ENCODE results near the gene ZMIZ1.

ZMIZ1 gene

GRCh38 chr10:79223091-79224048 is 154.6 kb downstream of the ZMIZ1 start:
- peak; percentile 61 for DNase-seq (ENCODE audit: low read depth)
- TF ChIP-seq, protein P1, sequence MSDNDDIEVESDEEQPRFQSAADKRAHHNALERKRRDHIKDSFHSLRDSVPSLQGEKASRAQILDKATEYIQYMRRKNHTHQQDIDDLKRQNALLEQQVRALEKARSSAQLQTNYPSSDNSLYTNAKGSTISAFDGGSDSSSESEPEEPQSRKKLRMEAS (IDR thresholded peaks at IDR 0.05; ENCODE audit: low read depth, low read length), result no peak; the same call in 1 of the 2 replicates
- TF ChIP-seq POLR2A (IDR thresholded peaks at IDR 0.05; ENCODE audit: extremely low read depth, insufficient read length), result no peak
- TF ChIP-seq MYC (IDR thresholded peaks at IDR 0.05; ENCODE audit: low read depth, low read length), result no peak
- TF ChIP-seq, protein P2, sequence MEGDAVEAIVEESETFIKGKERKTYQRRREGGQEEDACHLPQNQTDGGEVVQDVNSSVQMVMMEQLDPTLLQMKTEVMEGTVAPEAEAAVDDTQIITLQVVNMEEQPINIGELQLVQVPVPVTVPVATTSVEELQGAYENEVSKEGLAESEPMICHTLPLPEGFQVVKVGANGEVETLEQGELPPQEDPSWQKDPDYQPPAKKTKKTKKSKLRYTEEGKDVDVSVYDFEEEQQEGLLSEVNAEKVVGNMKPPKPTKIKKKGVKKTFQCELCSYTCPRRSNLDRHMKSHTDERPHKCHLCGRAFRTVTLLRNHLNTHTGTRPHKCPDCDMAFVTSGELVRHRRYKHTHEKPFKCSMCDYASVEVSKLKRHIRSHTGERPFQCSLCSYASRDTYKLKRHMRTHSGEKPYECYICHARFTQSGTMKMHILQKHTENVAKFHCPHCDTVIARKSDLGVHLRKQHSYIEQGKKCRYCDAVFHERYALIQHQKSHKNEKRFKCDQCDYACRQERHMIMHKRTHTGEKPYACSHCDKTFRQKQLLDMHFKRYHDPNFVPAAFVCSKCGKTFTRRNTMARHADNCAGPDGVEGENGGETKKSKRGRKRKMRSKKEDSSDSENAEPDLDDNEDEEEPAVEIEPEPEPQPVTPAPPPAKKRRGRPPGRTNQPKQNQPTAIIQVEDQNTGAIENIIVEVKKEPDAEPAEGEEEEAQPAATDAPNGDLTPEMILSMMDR (IDR thresholded peaks at IDR 0.05; ENCODE audit: low read depth, low read length), result no peak
- H3K4me3 ChIP-seq (ENCODE audit: low read depth, low read length), result no peak overlapping the region

DNA sequence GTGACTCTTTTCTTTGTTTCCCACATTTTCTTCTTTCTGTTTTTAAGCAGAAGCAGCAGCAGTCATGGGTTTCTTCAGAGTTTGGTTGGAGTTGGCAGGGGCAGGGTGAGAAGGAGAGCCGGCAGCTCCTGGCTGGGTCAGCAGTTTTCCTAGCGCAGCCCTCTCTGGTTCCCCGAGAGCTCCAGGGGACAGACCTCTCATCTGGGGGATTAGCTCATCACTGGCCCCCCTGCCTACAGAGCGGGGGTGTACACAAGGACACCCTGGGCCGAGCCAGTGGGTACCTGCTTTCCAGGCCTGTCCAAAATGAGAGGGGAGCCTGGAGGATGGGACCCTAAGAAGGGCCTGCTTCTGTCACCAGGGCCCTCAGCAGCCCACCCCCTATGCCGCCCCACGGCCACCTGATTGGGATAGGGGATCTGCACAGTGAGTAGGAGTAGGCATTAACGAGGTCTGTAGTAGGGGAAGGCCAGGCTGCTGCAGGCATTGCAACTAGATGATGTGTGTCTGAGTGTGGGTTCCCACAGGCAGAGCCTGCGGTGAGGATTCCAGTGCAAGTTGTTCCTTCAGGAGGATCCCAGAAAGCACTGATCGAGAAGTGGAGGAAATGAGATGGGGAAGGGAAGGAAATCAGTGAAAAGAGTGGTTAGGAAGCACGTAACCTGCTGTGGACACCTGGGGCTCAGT is 155.6 kb downstream of the ZMIZ1 start:
- TF ChIP-seq, protein P2 (IDR thresholded peaks at IDR 0.05; ENCODE audit: low read depth, low read length), result no peak
- TF ChIP-seq, protein P1 (IDR thresholded peaks at IDR 0.05; ENCODE audit: low read depth, low read length), result no peak
- no peak for TF ChIP-seq POLR2A (IDR thresholded peaks at IDR 0.05; ENCODE audit: extremely low read depth, insufficient read length)
- no peak for TF ChIP-seq MYC (IDR thresholded peaks at IDR 0.05; ENCODE audit: low read depth, low read length)
- H3K4me3 ChIP-seq (ENCODE audit: low read depth, low read length), result no peak overlapping the region
- no peak for DNase-seq (ENCODE audit: low read depth)

DNA sequence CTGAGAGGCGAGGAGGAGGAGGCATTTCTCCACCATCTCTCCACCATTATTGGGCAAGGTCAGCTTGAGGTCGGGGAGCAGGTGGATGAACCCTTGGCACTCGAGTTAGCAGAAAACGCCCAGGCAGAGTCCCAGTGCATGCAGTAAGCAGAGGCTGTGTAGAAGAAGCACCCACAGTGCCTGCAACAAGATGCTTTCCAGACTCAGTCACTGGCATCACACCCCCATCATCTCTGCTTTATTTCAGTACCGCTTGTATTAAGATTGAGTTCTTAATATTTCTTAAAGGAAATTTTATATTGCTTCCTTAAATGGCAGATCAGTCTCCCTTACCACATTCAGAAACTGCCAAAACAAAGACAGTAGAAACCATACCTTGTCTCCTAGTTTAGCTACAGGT is 156.2 kb downstream of the ZMIZ1 start:
- no peak for DNase-seq (ENCODE audit: low read depth)
- TF ChIP-seq, protein P2 (IDR thresholded peaks at IDR 0.05; ENCODE audit: low read depth, low read length), result no peak
- TF ChIP-seq MYC (IDR thresholded peaks at IDR 0.05; ENCODE audit: low read depth, low read length), result no peak
- TF ChIP-seq POLR2A (IDR thresholded peaks at IDR 0.05; ENCODE audit: extremely low read depth, insufficient read length), result no peak
- TF ChIP-seq, protein P1 (IDR thresholded peaks at IDR 0.05; ENCODE audit: low read depth, low read length), result no peak
- no peak overlapping the region for H3K4me3 ChIP-seq (ENCODE audit: low read depth, low read length)

DNA sequence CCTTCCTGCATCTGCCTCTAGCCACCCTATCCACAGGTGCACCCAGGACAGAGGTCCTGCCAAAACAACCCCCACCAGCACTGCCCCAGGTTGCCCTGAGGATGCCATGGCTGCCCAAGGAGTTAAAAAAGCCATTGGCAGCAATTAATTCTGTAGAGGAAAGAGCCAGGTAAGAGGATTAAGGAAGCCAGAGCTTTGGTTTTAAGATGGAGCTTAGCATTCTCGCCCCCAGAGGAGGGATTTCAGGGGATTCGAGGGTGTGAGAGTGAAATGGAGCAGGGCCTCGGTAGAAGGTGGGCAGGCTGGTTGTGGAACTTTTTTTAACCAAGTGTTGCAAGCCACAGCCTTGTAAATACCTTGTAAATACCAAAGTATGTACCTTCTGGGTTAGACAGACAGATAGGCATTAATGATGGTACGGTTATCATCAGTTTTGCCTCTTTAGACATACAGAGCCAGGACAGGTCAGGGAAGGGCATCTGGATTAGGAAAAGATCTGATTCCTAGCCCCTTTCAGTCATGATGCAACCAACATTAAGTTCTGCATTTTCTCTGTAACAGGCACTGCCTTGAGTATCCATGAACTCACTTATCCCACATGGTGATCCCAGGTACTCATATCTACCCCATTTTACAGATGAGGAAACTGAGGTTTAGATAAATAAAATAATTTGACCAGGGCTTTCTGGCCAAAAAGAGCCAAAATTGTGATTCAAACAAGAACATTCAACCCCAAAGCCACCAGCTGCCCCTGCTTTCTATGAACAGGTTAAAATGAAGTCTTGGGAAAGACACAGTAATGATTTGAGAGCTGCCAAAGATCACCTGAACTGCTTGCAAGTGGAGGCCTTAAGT is 157.9 kb downstream of the ZMIZ1 start:
- no peak for TF ChIP-seq POLR2A (IDR thresholded peaks at IDR 0.05; ENCODE audit: extremely low read depth, insufficient read length)
- TF ChIP-seq, protein P2 (IDR thresholded peaks at IDR 0.05; ENCODE audit: low read depth, low read length), result no peak
- TF ChIP-seq, protein P1 (IDR thresholded peaks at IDR 0.05; ENCODE audit: low read depth, low read length), result no peak
- no peak overlapping the region for H3K4me3 ChIP-seq (ENCODE audit: low read depth, low read length)
- no peak for DNase-seq (ENCODE audit: low read depth)

DNA sequence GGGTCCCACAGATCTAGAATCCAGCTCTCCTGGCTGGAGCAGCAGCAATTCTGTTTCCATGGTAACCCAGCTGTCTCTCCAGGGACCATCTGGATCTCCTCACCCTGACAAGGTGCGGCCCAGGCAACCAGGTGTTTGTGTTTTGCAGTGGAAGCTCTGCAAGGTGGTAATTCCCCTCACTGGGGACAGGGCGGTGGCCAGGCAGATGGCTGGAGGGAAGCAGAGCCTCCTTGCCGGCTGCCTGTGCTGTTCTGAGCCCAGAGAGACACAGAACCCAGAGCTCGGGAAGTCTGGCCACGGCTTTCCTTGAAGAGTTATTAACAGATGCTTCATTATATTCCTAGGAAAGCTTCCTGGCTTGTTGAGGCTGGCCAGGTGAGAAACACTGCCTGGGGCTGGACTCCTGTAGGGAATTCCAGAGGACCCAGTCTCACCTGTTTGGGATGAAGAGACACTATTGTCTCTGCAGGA is 160.3 kb downstream of the ZMIZ1 start:
- DNase-seq (ENCODE audit: low read depth), result no peak
- H3K4me3 ChIP-seq (ENCODE audit: low read depth, low read length), result no peak overlapping the region
- TF ChIP-seq MYC (IDR thresholded peaks at IDR 0.05; ENCODE audit: low read depth, low read length) (no peak), POLR2A (IDR thresholded peaks at IDR 0.05; ENCODE audit: extremely low read depth, insufficient read length) (no peak)
- TF ChIP-seq, protein P1 (IDR thresholded peaks at IDR 0.05; ENCODE audit: low read depth, low read length), result no peak
- TF ChIP-seq, protein P2 (IDR thresholded peaks at IDR 0.05; ENCODE audit: low read depth, low read length), result no peak

All from NB4 (cell line).